Measurements from ENCODE around the gene ABHD2.

The ABHD2 gene

DNA sequence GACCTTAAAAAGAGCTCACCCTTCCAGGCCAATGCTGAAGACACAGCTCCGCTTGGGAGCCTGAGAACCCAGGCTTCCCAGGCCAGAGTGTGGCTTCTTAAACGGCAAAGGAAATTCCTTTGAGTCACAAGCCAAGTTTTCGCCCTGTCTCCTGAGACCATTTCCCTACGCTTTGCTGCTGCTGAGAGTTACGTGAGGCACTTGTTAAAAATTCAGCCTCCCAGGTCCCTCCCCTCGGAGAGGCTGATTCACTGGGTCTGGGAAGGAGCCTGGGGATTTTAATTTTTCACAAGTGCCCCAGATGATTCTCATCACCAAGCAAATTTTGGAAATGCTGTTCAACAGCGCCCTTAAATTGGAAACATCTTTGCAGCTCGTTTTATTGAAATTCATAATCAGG, 107.6 kb downstream of the ABHD2 start:
- DNase-seq (ENCODE audit: low spot score): no peak

DNA sequence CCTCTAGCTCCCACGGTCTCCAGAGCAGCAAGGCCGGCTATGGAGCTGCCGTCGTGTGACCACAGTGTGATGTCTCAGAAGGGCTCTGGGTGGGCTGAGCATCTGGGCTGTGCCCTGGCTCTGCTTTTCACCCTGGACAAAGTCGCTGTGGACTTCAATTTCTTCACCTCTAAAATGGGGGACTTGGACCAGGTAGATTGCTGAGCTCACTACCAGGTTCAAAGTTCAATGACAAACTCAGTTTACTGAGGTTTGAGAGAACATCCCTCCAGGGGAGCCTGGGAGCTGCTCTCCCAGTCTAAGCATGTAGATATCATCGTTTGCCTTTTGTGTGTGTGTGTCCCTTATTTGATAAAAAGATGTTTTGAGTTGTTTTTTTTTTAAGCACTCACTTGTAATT, 108.0 kb downstream of the ABHD2 start:
- DNase-seq (ENCODE audit: low spot score): no peak

DNA sequence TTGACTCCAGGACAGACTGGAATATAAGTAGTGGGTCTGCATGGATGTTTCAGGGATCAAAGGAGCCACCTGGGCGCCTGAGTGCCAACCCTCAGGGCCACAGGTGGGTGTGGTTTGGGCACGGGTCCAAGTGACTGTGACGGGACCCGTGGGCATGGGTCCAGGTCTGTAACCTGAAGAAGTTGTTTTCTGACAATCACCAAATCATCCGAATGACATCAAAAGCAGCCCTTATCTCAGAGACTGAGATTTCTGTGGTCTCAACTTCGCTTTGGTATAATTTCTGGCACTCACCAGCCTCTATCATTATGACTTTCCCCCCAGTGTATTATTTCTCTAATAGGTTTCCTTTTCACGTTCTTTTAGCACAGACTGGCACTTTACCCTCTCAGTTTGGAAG, 108.7 kb downstream of the ABHD2 start:
- DNase-seq (ENCODE audit: low spot score): peak; percentile 51

DNA sequence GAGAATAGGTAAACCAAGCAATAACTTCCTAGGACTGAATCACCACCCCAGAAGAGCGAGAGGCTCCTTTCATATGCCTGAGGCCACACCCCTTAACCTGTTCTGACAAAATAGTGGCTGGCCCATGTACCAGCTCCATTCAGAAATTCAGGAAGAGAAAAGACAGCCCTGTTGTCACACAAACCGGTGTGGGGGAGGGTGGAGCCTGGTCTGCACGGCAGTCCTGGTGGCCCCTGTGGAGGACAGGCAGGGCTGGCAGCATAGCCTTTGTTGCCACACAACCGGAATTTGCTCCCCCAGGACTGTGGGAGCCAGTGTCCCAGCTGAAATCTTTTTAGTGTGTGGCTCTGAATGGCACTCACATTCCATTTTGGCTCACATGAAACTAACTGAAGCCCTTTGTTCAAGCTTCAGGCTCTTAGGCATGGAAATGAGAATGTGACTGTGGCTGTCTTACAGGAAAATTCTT, 109.3 kb downstream of the ABHD2 start:
- peak; percentile 91 for DNase-seq (ENCODE audit: low spot score)

DNA sequence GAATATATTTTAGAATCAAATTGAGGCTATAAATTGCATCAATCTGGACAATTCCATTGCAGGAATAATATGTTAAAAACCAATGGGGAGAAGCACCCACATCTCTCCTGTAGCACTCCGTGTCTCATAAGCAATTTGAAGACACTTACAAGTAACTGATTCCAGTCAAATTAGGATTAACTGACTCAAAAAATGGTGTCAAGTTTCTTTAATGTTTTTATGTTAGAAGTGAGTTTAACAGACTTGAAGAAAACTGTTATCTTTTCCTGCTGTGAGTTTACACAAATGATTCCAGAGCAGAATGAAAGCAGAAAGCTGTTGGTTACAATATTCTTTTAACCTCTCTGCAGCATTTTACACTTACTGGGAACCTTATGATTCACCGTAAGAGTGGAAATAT, 109.9 kb downstream of the ABHD2 start:
- no peak for DNase-seq (ENCODE audit: low spot score)

DNA sequence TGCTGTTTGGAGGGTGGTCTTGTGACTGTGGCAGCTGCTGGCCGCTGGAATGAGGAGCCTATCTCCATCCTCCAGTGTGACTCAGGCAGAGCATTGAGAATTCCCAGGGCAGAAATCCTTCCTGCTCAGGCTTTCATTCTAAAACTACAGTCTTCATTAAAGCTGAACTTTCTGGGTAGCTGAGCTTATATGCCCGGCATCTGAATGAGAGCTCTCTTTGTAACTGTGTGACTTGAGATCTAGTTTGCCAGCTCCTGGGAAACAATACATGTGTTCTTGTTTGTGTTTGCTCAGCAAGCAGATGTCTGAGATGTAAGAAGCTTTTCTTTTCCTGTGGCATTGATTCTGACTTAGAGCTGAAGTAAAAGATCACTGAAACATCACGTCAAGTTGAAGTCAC, 110.7 kb downstream of the ABHD2 start:
- no peak for DNase-seq (ENCODE audit: low spot score)

DNA sequence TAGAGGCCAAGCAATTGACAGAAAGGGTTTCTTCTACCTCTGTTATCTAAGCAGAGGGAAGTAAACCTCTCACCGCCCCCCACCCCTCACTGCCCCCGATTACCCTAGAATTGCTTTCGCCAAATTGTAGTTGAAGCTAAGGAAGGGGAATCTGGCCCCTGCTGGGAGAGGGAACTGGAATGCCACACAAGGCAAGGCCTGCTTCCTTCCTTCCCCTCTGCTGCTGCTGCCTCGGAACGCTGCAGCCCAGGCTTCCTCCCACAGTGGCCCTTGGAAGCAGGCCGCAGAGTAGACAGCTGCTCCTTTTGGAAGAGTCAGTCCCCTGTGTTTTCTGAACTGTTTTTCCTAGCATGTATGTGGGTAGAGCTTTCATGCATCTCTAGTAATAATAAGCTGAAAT, 111.5 kb downstream of the ABHD2 start:
- DNase-seq (ENCODE audit: low spot score): no peak

DNA sequence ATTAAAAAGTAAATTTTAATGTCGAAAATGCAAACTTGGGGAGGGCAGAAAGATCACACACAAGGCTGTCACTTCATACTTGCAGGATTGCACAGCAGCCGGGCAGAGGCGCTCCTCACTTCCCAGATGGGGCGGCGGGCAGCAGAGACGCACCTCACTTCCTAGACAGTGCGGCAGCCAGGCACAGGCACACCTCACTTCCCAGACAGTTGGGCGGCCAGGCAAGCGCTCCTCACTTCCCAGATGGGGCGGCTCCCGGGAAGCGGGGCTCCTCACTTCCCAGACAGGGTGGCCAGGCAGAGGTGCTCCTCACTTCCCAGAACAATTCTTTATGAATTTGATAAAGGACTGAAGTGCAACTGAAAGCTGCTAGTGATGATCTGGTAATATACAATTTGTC, 111.9 kb downstream of the ABHD2 start:
- no peak for DNase-seq (ENCODE audit: low spot score)

DNA sequence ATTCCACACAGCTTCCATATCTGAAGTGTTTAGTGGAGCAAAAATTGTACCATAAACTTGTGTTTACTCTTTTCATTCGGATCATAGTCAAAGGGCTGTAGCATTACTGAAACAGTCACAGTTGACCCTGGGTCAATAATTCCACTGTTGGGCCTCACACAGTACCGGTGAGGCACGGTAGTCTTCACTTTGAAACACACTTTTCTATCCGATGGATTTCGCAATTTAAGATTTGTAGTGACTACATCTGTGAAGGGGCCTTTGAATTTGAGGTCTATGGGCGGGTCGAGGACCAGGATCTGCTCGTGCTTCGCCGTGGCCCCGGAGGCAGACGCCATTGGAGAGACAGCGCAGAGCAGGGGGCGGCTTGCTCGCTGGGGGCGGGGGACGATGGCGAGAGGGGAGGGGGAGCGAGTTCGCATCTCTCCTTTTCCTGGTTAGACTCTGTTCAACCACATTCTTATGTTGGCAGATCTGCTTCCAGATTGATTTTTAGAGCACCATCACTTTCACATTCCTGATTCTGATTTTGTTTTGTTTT, 113.3 kb downstream of the ABHD2 start:
- no peak for DNase-seq (ENCODE audit: low spot score)

DNA sequence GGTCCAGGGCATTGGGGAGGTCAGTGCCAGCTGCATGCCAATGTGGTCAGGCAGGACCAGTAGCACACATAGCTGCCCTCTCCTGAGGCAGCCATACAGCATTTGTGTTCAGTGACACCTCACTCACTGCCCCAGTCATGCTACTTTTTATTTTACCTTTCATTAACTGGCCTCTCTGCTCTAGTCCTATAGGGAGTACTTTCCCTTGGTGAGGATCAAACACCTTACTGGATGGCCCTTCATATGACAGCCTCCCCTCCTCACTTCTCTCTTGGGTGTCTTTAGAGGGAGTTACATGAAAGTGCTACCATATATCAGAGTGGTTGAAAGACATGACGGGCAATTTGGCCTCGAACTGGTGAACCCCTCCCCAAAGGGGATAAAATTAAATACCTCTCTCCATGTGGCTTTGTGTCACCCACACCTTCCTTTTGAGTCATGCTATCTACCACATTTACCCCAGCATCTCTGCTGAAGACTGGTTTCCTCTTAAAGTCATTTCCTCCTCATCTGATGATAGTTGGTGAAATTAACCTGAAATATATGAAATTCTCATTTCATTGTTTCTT, 115.5 kb downstream of the ABHD2 start:
- peak; percentile 19 for DNase-seq (ENCODE audit: low spot score)

DNA sequence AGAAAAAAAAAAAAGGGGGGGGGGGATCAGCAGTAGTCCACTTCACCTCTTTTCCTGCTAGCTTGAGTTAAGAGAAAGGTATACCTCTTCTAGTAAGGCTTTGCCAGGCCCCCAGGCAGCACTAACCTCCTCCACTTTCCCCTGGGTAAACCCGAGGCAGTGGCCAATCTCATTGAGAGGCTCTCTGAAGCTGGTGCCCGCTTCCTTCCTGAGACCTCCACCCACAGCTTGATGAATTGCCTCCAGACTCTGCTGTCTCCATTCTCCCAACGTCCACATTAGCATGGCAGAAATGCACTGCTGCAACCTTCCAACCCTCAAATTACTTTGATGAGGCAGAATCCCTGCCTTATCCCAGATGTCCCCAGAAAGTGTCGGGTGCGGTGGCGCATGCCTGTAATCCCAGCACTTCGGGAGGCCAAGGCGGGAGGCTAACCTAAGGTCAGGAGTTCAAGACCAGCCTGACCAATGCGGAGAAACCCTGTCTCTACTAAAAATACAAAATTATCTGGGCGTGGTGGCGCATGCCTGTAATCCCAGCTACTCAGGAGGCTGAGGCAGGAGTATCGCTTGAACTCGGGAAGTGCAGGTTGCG, 117.8 kb downstream of the ABHD2 start:
- no peak for DNase-seq (ENCODE audit: low spot score)

DNA sequence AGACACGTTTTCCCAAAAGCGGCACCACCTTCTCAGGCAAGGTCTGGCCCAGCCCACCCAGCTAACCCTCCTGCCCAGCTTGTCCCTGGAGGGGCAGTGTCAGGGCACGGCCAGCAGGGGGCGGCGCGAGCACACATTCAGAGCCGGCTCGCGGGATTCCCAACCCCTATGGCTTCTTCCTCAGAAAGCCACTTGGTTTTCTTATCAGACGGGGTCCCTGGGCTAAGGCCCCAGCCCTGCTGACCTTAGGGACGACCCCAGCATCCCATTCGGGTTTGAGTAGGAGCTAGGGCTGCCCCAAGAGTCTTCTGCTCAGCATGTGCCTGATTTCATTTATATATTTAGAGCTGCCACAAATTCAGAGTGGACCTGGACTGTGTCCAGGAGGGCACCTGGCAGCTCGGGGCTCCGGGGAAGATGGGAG, 118.7 kb downstream of the ABHD2 start:
- DNase-seq (ENCODE audit: low spot score): peak; percentile 58

DNA sequence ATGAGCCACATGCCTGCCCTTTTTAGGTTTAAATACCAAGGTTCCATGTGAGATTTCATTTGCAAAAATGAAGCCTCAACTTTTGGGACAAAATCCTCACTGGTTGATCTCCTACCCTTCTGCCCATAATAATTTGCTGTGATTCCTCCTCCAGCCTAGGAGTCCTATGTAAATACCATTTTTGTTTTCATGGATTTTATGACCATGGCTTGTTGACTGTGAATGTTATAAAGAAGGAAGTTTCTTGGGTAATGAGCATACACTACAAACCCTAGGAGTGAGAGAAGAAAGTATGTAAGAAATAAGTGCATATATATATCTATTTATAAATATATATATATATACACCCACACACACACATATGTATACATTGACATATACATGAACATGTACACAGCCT, 120.0 kb downstream of the ABHD2 start:
- DNase-seq (ENCODE audit: low spot score): no peak

DNA sequence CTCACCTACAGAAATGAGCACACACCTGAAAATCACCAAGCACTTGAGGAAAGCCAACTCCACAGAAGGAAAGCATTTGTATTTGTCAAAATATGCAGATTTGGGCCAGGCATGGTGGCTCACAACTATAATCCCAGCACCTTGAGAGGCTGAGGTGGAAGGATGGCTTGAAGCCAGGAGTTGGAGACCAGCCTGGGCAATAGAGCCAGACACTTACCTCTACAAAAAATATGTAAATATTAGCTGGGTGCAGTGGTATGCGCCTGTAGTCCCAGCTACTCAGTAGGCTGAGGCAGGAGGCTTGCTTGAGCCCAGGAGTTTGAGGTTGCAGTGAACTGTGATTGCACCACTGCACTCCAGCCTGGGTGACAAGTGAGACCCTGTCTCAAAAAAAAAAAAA, 120.8 kb downstream of the ABHD2 start:
- DNase-seq (ENCODE audit: low spot score): no peak

DNA sequence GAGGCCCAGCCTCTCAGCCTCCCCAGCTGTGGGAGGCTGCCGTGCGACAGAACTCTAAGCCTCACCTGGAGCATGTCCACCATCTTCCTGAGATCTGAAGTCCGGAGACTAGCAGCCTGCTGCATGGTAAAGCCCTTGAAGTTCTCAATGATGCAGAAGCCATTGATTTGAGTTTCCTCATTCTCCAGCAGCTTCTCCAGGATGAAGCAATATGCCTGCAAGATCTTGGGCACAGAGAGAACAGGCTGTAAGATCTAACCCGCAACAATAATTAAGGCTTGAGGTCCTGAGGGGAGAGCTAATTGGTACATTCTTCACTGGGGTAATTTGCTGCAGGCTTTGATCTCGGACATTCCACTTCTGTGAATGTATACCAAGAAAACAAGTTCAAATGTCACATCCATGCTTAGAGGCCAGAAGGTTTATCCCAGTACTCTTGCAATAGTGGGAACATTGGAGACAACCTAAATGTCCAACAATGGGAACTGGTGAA, 123.5 kb downstream of the ABHD2 start:
- DNase-seq (ENCODE audit: low spot score): peak; percentile 33

DNA sequence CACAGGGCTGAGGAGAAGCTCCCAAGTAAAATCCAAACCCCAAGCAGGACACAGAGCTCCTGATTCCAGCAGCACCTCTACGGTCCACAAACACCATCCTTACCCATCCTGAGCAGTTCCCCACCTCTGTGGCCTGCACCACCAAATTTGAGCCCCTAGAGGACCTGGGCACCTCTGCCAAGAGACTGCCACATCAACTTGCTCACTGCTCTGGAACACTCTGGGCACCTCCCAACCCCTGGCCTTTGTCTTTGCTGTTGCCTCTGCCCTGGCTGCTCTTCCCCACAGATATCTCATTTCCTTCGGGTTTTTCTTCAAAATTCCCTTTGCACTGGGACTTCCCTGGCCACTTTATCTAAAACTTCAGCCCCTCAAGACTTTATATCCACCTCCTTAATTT, 127.4 kb downstream of the ABHD2 start:
- no peak for DNase-seq (ENCODE audit: low spot score)

DNA sequence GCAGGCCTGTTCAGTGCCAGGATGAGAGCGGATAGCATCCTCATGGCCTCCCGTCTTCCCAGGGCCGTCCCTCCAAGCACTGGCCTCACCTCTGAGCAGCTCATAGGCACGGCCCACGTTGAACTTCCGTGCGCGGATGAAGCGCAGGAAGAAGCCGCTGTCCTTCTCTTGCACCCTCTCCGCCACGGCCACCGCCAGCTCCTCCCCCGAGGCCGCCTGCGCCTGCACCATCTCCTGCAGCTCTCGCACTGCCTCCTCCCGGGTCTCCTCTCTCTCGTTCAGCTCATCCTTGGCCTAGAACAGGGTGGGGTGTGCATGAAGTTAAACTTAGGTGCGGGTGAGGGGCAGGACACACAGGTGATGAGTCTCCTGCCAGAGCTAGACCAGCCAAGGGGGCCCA, 128.8 kb downstream of the ABHD2 start:
- no peak for DNase-seq (ENCODE audit: low spot score)

DNA sequence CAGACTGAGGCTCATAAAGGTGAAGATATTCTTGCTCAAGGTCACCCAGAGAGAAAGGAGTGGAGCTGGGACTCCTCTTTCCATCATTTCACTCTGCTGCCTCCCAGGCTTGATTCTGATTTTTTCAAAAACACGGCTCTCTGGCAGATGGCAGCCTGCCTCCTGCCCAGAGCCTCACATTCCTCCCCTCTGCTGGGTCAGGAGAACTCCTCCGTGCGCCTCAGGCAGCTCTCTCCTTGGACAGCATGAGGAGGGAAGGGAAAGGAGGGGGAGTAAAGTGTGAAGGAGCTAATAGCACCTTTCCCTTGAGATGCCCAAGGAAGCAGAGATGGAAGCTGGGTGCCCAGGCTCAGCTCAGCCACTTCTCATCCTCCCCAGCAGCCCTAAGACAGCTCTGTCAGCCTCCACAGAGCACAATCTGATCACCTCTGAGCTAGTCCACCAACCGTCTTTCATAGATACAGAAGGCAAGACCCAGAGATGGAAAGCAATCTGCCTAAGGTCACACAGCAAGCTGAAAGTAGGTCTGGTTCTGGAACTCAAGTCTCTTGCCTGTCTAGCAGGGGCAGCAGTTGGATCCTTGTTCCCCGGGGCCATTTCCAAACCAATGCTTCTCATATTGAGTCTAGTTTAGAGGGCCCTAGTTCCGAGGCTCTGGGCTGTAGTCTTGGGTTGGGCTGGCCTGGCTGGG, 129.6 kb downstream of the ABHD2 start:
- DNase-seq (ENCODE audit: low spot score): no peak

DNA sequence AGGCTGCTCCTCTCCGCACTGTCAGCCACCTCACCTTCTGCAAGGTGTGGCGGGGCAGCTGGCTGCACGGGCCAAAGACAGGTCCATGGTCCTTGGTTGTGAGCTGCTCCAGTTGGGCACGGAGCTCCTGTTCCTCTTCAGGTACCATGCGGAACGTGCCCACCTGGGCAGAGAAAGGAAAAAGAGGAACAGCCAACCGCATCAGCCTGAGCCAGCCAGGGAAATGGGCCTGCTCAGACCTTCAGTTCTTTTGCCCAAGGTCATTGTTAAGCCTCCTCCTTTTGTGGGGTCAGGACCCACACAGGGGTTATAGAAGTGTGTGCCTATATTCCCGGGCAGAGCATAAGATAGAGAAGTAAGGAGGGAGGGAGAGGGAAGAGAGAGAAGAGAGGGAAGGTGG, 130.3 kb downstream of the ABHD2 start:
- no peak for DNase-seq (ENCODE audit: low spot score)

DNA sequence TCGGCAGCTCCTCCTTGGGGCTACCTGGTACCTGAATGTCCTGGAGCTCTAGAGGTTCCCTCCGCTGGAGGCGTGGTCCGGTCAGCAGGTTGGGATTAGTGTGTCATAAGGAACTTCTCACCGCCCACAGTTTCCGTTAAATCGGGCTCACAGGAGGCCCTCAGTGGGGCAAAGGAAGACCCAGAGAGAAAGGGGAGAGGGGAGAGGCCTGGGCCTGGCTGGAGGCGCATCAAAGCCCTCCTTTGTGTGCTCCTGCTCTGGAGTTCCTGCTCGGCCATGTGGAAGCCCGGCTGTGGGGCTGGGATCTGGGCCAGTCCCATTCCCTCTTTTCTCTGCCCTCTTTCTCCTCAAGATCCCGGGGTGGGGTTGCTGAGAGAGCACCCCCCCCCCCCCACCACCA, 133.3 kb downstream of the ABHD2 start, which contains the start of gene RLBP1:
TSS of gene RLBP1 (minus strand) at position 37 of the 400 bp plus-strand sequence. CDS start 2,604 bp downstream, outside the sequence.
- DNase-seq (ENCODE audit: low spot score): peak; percentile 67

DNA sequence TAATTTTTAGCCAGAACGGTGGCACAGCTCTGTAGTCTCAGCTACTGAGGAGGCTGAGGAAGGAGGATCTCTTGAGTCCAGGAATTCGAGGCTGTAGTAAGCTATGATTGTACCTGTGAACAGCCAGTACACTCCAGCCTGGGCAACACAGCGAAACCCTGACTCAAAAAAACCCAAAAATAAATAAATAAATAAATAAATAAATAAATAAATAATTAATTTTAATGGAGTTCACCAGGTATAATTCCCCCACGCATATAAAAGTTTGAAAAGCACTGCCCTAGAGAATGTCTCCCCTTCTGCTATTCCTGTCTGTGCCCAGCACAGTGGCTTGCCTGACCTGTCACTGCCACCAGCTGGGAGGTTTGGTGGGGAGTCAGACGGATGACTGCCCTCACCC, 137.3 kb downstream of the ABHD2 start:
- no peak for DNase-seq (ENCODE audit: low spot score)

DNA sequence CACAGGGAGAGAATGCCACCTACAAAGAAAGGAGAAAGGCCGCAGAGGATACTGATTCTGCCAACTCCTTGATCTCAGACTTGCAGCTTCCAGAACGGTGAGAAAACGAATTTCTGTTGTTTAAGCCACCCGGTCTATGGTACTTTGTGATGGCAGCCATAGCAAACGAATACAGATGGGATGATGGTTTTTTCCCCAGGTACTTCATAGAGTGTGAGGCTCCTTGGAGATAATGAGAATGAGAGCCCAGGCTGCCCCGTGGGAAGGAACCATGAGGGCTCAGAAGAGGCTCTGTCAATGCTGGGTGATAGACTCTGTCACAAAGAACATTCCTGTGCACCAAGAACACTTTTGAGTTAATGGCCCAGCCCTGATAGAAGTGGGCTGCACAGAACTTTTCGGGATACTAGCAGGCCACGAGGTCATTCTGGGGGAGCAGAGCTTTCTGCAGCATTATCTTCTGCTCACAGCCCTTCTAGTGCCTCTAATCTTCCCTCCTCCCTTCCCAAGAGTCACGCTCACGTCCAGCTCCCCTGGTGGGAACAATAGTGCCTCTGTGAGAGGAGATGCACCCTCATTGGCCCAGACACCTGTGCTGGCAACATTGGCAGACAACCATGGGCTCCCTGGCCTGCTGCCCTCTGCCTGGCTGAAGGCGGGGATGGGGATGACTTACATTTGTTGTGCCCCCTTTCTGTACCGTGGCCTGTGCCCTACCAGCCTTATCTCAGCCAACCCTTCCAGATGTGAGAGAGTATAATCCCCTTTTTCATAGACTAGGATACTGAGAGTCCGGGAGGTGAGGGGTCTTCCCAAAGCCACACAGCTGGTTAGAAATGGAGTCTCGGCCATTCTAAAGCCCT, 138.3 kb downstream of the ABHD2 start:
- DNase-seq (ENCODE audit: low spot score): no peak
